HEK293 (cell line): ENCODE data around the gene WNT16.

ENCODE experiments used
- CTCF ChIA-PET: fragments of 350-600 bp; formaldehyde crosslinking; extraction: SDS; loops from one replicate; lab custom pipeline; 2021; ENCODE audit warnings: antibody characterized with exemption; lab: Yijun Ruan, JAX
- POLR2A ChIA-PET: fragments of 300-600 bp; formaldehyde crosslinking; extraction: SDS; loops from one replicate; lab custom pipeline; 2020; ENCODE audit warnings: antibody characterized with exemption, inconsistent platforms; lab: Yijun Ruan, JAX
- H3K27ac ChIP-seq: fragments of 200-500 bp; sonication (Bioruptor generic); 2 replicates; pipeline ENCODE4 v1.5.1; 2014; ENCODE audit warnings: low read depth, low read length, control low read depth, inconsistent platforms; ENCODE audit errors: extremely low read depth
- H3K36me3 ChIP-seq, 2 experiments: fragments of 200-500 bp in 1 of 2; sonication (Bioruptor generic) in 1 of 2; 1 replicate in 1 of 2; 2 replicates in 1 of 2; pipeline ENCODE4 v1.5.1; 2014 to 2017; ENCODE audit warnings: inconsistent platforms in 2 of 2, low read length in 2 of 2; ENCODE audit not compliant: control insufficient read depth in 2 of 2, insufficient read depth in 1 of 2
- H3K4me1 ChIP-seq: fragments of 200-500 bp; sonication (Bioruptor generic); 2 replicates; pipeline ENCODE4 v1.5.1; 2014; ENCODE audit warnings: mild to moderate bottlenecking, low read length, inconsistent platforms; ENCODE audit not compliant: control insufficient read depth, insufficient read depth
- H3K4me3 ChIP-seq: 2 replicates; pipeline ENCODE4 v1.5.1; 2011; ENCODE audit warnings: low read depth, mild to moderate bottlenecking, control low read depth, low read length, moderate library complexity
- H3K9me3 ChIP-seq: fragments of 200-500 bp; sonication (Bioruptor generic); 2 replicates; pipeline ENCODE4 v1.5.1; 2014; ENCODE audit warnings: low read depth, low read length, inconsistent platforms; ENCODE audit not compliant: control insufficient read depth, insufficient read depth
- ELK4 ChIP-seq: IDR thresholded peaks from 2 replicates; pipeline ENCODE4 v1.6.1; 2011; ENCODE audit warnings: mild to moderate bottlenecking, low read depth, low read length, borderline replicate concordance
- GFI1B ChIP-seq: fragments of 450-650 bp; formaldehyde crosslinking; IDR thresholded peaks from 2 replicates; pipeline ENCODE4 v1.5.1; 2016; ENCODE audit warnings: missing biosample characterization, missing genetic modification characterization
- GLI4 ChIP-seq: fragments of 450-650 bp; formaldehyde crosslinking; IDR thresholded peaks from 2 replicates; pipeline ENCODE4 v1.5.1; 2016; ENCODE audit warnings: missing biosample characterization, missing genetic modification characterization
- HOXA7 ChIP-seq: sonication (generic); formaldehyde crosslinking; IDR thresholded peaks from 2 replicates; pipeline ENCODE4 v1.8.1; 2022; ENCODE audit warnings: missing genetic modification reagents, borderline replicate concordance
- KLF8 ChIP-seq: fragments of 450-650 bp; formaldehyde crosslinking; IDR thresholded peaks from 2 replicates; pipeline ENCODE4 v1.5.1; 2016; ENCODE audit warnings: missing biosample characterization, missing genetic modification characterization
- REST ChIP-seq: fragments of 450-650 bp; formaldehyde crosslinking; IDR thresholded peaks from 2 replicates; pipeline ENCODE4 v1.5.1; 2016; ENCODE audit warnings: missing biosample characterization, missing genetic modification characterization
- TSHZ1 ChIP-seq: fragments of 450-650 bp; formaldehyde crosslinking; IDR thresholded peaks from 2 replicates; pipeline ENCODE4 v1.5.1; 2016; ENCODE audit warnings: missing biosample characterization, missing genetic modification characterization, borderline replicate concordance
- ZBTB11 ChIP-seq: fragments of 450-650 bp; formaldehyde crosslinking; conservative IDR thresholded peaks from 2 replicates; pipeline ENCODE4 v1.5.1; 2016; ENCODE audit warnings: low read depth, missing biosample characterization, missing genetic modification characterization
- ZNF155 ChIP-seq: fragments of 450-650 bp; formaldehyde crosslinking; IDR thresholded peaks from 2 replicates; pipeline ENCODE4 v1.5.1; 2016; ENCODE audit warnings: missing biosample characterization, missing genetic modification characterization
- ZNF16 ChIP-seq: fragments of 450-650 bp; formaldehyde crosslinking; IDR thresholded peaks from 2 replicates; pipeline ENCODE4 v1.5.1; 2016; ENCODE audit warnings: low read depth, missing biosample characterization, missing genetic modification characterization
- ZNF184 ChIP-seq: fragments of 450-650 bp; IDR thresholded peaks from 2 replicates; pipeline ENCODE4 v1.5.1; 2018; ENCODE audit warnings: missing biosample characterization, mild to moderate bottlenecking, missing genetic modification characterization
- ZNF24 ChIP-seq: fragments of 450-650 bp; formaldehyde crosslinking; IDR thresholded peaks from 2 replicates; pipeline ENCODE4 v1.5.1; 2016; ENCODE audit warnings: missing biosample characterization, missing genetic modification characterization
- ZNF26 ChIP-seq: fragments of 450-650 bp; formaldehyde crosslinking; IDR thresholded peaks from 2 replicates; pipeline ENCODE4 v1.5.1; 2016; ENCODE audit warnings: missing biosample characterization, missing genetic modification characterization
- ZNF274 ChIP-seq, 2 experiments: fragments of 200-500 bp in 1 of 2; fragments of 450-650 bp in 1 of 2; sonication (Bioruptor generic) in 1 of 2; formaldehyde crosslinking in 1 of 2; IDR thresholded peaks; 2 replicates each; pipeline versions ENCODE4 v1.5.1 to v1.6.1; 2014 to 2016; ENCODE audit warnings: borderline replicate concordance in 1 of 2, inconsistent platforms in 1 of 2, low read length in 1 of 2, missing biosample characterization in 1 of 2, missing genetic modification characterization in 1 of 2
- ZNF354C ChIP-seq: fragments of 450-650 bp; formaldehyde crosslinking; IDR thresholded peaks from 2 replicates; pipeline ENCODE4 v1.5.1; 2016; ENCODE audit warnings: missing biosample characterization, missing genetic modification characterization, low read depth, borderline replicate concordance
- ZNF366 ChIP-seq: fragments of 450-650 bp; formaldehyde crosslinking; conservative IDR thresholded peaks from 2 replicates; pipeline ENCODE4 v1.5.1; 2016; ENCODE audit warnings: missing biosample characterization, missing genetic modification characterization
- ZNF701 ChIP-seq: fragments of 450-650 bp; formaldehyde crosslinking; IDR thresholded peaks from 2 replicates; pipeline ENCODE4 v1.5.1; 2016; ENCODE audit warnings: missing biosample characterization, missing genetic modification characterization
- ZNF707 ChIP-seq: fragments of 450-650 bp; formaldehyde crosslinking; IDR thresholded peaks from 2 replicates; pipeline ENCODE4 v1.5.1; 2016; ENCODE audit warnings: missing biosample characterization, missing genetic modification characterization
- ZSCAN16 ChIP-seq: fragments of 450-650 bp; formaldehyde crosslinking; IDR thresholded peaks from 2 replicates; pipeline ENCODE4 v1.5.1; 2016; ENCODE audit warnings: missing biosample characterization, missing genetic modification characterization

WNT16 gene

GRCh38 chr7:121352323-121352722 lies 23.5 kb downstream of the WNT16 start (continued):
- TF ChIP-seq ELK4 (no peak), ZNF354C (no peak), REST (tag by site-specific recombination) (no peak), ZNF274 (IDR thresholded peaks at IDR 0.05; ENCODE audit: low read length) (no peak), ZNF274 (tag by site-specific recombination; IDR thresholded peaks at IDR 0.05; ENCODE audit: borderline replicate concordance) (no peak), GLI4 (tag by site-specific recombination) (no peak), ZNF24 (tag by site-specific recombination) (no peak), ZNF366 (tag by site-specific recombination) (no peak)

GRCh38 chr7:121355574-121355973 lies 26.8 kb downstream of the WNT16 start:
- peaks cover 14 to 40% of the 10 kb centered on the region in 2 experiments for H3K36me3 ChIP-seq

GRCh38 chr7:121360564-121360963 lies 31.8 kb downstream of the WNT16 start:
- Histone ChIP-seq H3K4me3 (no peak overlapping the region), H3K36me3 (peaks cover 31 to 39% of the 10 kb centered on the region in 2 experiments), H3K4me1 (no peaks in the 10 kb centered on the region), H3K27ac (no peak overlapping the region), H3K9me3 (no peaks in the 10 kb centered on the region)
- CTCF ChIA-PET: interaction anchor here (0.9 kb wide), 1 partner anchor 14 kb away, joined by 3 read pairs; no protein-coding TSS in a partner anchor
- POLR2A ChIA-PET: no interaction called here
- TF ChIP-seq ZNF26 (tag by site-specific recombination) (no peak), TSHZ1 (tag by site-specific recombination) (no peak), ZSCAN16 (tag by site-specific recombination) (no peak), KLF8 (tag by site-specific recombination) (no peak), ZNF16 (tag by site-specific recombination) (no peak), ZNF707 (tag by site-specific recombination) (no peak)

More at GRCh38 chr7:121355574-121355973, 26.8 kb downstream of the WNT16 start:
- H3K27ac ChIP-seq: no peak overlapping the region
- TF ChIP-seq ZBTB11 (tag by site-specific recombination) (no peak), GFI1B (no peak), ZNF701 (no peak), ZNF184 (no peak), ZNF155 (tag by site-specific recombination) (no peak), HOXA7 (CRISPR knock-in tag) (no peak)
- TF ChIP-seq, all 188 proteins: peak for 0
- Histone ChIP-seq H3K4me1 (no peaks in the 10 kb centered on the region), H3K4me3 (no peak overlapping the region), H3K9me3 (no peaks in the 10 kb centered on the region)
- ChIA-PET POLR2A (no interaction called here), CTCF (interaction anchor here (0.5 kb wide), 1 partner anchor 19 kb away, joined by 3 read pairs; no protein-coding TSS in a partner anchor)
